ACHN (cell line): Measurements from ENCODE around the gene RAB4B.
"Not testable (repeated sequence)": the region's sequence is repeated elsewhere in the genome, so short reads cannot be mapped to it uniquely, and the experiment has no call there.

Experiments
- DNase-seq: peaks from one replicate; pipeline ENCODE4 v3.0.0-alpha.2; 2015
- in situ Hi-C: cut with HindIII; loops from 2 replicates; pipeline ENCODE4 v1.10.0; 2017; ENCODE audit warnings: low sequenced_read_pairs, low pct_ligation_motif_present, low pct_unique_long_range_greater_than_20kb

The RAB4B gene

DNA sequence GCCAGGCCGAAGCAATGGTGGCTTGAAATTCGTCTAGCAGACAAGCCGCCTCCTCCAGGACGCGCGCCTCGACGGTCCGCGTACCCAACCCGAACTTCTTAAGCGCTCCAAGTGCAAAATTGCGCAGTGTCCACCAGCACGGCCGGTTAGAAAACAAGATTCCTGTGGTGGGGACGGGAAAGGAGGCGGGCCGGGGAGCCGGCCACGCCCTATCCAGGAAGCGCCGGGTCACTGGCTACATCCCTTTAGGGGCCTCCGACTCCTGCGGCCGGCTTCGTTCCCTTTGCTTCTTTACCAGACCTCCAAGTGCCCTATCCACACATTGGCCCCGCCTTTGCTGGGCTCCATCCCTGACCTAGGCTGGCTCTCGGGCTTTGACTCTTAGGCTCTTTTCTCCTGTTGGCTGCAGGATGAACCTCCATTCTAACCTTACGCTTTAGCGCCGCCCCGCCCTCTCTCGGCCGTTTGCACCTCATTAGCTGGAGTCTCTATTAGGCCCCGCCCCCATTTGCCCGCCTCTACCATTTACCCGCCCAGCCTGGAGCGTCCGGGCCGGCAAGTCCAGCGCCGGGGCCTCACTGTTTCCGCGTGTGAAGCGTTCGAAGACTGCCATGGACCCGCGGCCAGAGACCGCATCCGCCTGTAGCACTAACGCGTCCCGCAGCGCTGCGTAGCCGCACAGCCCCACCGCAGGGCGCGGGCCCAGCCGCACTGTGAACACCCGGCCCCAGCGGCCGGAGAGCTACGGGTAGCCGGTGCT lies 32.8 kb downstream of the RAB4B start:
- in situ Hi-C loops, DNase-seq: not testable (repeated sequence)

DNA sequence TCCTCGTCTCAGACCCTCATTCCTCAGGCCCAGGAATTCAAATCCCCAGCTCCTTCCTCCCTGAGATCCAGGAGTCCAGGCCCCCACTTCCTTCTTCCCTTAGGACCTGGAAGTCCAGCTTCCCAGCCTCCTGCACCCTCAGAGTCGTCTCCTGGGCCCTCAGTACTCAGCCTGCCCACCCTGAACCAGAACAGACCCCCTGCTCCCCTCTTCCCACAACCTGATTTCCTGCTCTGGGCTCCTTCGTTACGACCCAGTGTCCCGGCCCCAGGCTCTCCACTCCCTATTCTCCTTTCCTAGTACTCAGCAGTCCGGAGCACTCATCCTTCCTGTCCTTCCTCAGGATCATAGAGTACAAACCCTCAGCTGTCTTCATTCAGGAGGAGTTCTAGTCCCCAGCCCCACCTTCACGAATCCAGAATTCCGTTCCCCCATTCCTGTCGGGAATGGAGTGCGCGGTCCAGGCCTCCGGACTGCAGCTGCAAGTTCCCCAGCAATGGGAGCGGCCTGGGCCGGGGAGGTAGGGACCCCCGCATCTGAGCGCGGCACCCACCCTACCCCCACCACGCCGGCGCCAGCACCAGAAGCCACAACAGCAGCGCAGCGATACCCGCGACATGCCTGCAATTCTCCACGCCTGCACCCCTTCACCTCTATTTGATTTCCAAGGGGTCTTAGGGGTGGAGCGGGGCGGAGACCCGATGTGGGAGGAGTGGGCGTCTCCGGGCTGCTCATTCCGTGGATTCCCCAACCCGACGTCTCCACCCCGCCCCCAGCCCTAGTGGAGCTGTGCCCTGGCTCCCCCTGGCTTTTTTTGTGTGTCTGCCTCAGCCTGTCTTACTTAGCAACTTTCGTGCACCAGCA lies 33.7 kb downstream of the RAB4B start:
- DNase-seq: no peak
- in situ Hi-C loops: no loop called here

DNA sequence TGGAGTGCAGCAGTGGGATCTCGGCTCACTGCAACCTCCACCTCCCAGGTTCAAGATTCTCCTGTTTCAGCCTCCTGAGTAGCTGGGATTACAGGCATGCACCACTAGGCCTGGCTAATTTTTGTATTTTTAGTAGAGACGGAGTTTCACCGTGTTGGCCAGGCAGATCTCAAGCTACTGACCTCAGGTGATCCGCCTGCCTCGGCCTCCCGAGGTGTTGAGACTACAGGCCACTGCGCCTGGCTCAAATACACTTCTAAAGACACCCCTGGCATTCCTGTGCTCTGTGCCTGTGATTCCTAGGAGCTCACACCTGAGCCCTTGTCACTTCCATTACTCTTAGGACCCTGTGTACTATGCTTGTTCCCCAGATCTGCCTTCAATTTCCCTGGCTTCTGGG lies 34.5 kb downstream of the RAB4B start:
- DNase-seq, in situ Hi-C loops: not testable (repeated sequence)

DNA sequence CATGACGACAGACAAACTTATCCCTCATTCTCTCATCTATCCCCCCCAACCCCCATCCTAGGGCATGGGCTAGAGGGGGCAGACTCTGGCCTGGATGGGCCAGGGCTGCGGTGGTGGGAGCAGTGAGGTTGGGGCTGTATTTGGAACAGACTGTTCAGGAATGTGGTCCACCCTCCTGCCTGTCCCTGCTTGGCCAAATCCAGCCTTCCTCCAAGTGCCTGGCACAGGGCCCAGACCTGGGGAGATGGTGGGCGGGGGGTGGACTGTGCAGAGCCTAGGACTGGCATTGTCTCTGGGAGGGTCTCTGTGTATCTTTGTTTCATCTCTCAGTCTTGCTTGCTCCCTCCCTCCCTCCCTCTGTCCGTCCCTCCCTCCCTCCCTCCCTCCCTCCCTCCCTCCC lies 35.1 kb downstream of the RAB4B start:
- no peak for DNase-seq
- in situ Hi-C loops: no loop called here

DNA sequence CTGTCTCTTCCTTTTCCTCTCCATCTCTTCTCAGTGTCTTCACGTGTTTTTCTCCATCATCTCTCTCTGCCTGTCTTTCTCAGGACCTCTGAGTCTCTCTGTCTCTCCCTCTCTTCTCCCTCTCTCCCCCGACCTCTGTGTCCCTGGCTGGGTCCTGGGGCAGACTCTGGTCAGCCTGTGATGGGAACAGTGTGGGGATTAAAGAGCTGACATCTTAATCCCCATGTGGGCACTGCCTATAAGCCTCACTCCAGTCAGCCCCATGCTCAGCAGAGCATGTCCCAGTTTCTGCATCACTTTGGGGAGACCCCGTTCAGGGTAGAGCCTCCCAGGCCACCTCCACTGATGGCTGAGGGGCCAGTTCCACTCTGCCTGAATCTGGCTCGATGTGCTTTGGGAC lies 37.2 kb downstream of the RAB4B start:
- in situ Hi-C loops: no loop called here
- no peak for DNase-seq

DNA sequence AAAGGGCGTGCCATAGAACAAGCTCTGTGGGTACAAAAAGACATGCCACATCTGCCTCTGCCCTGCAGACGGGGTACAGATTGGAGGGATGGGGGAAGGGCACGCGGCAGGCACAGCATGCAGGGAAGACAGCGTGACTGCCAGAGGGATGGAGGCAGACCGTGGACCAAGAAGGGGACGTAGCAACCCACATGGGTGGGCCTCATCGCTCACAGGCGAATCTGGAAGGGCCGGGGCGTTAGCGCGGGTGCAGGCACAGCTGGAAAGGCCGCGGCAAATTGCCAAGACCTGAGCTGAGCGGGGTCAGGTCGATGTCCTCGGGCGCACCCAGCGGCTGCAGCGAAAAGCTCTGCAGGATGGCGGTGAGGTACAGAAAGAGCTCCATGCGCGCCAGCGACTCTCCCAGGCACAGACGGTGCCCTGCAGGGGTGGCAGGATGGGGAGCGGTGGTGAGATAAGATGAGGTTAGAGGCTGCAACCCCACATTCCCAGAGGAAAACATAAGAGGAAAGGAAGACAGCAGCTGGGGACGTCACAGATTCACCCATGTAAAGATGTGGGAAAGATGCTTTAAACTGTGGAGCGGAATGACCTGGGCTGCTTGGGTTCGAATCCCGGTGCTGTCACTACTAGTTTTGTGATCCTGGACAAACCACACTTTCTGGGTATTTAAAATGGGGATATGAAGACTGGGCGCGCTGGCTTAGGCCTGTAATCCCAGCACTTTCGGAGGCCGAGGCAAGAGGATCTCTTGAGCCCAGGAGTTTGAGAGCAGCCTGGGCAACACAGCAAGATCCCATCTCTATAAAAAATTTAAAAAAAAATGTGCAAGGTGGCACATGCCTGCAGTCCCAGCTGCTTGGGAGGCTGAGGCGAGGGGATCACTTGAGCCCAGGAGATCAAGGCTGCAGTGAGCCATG lies 40.7 kb downstream of the RAB4B start:
- peak; percentile 44 for DNase-seq
- in situ Hi-C loops: not testable (repeated sequence)

DNA sequence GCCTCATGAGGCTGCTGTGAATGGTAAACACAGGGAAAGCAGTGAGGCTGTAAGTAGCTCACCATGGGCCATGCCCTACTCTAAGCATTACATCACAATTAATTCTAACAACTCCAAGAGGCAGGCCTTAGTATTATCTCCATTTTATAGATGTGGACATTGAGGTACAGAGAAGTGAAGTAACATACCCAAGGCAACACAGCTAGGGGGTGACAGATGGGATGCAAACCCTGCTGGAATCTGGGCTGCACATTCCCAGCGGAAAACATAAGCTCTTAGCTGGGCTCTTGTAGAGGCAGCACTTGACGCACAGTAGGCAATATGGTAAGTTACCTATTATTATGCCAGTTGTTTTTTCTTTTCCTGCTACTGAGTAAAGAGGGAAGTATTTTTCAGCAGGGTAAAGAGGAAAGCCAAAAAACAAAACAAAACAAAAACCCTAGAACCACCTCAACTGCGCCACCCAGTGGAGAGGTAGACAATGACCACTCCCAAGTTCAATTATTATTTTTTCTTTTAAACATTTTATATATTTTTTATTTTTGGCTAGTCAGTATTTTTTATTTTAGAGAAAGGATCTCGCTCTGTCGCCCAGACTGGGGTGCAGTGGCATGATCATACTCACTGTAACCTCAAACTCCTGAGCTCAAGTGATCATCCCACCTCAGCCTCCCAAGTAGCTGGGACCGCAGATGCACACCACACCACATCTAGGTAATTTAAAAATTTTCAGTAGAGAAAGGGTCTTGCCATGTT lies 41.6 kb downstream of the RAB4B start:
- in situ Hi-C loops: not testable (repeated sequence)
- DNase-seq: peak; percentile 11

DNA sequence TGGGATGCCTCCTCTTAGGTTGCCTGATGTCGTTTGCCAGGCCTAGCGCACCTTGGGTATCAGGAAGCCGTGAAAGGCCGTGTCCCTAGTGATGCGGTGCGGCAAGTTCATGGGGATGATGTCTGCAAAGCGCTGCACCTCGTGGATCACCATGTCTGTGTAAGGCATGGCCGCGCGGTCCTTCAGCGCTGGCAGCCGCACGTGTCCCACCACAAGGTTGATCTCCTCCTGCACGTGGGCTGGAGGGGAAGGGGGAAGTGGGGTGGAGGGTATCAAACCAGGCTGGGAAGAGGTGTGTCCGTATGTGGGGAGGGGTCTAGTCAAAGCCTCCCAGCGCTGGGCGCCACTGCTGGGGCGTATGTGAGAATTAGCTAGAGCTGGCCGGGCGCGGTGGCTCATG lies 44.1 kb downstream of the RAB4B start:
- DNase-seq: no peak
- in situ Hi-C loops: no loop called here

DNA sequence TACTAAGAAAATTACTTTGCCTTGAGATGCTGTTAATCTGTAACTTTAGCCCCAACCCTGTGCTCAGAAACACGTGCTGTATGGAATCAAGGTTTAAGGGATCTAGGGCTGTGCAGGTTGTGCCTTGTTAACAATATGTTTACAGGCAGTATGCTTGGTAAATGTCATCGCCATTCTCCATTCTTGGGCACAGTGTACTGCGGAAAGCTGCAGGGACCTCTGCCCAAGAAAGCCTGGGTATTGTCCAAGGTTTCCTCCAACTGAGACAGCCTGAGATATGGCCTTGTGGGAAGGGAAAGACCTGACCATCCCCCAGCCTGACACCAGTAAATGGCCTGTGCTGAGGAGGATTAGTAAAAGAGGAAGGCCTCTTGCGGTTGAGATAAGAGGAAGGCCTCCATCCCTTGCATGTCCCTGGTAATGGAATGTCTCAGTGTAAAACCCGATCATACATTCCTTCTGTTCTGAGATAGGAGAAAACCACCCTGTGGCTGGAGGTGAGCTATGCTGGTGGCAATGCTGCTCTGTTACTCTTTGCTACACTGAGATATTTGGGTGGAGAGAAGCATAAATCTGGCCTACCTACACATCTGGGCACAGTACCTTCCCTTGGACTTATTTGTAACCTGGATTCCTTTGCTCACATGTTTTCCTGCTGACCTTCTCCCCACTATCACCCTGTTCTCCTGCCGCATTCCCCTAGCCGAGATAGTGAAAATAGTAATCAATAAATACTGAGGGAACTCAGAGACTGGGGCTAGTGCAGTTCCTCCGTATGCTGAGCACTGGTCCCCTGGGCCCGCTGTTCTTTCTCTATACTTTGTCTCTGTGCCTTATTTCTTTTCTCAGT lies 44.9 kb downstream of the RAB4B start:
- DNase-seq, in situ Hi-C loops: not testable (repeated sequence)

DNA sequence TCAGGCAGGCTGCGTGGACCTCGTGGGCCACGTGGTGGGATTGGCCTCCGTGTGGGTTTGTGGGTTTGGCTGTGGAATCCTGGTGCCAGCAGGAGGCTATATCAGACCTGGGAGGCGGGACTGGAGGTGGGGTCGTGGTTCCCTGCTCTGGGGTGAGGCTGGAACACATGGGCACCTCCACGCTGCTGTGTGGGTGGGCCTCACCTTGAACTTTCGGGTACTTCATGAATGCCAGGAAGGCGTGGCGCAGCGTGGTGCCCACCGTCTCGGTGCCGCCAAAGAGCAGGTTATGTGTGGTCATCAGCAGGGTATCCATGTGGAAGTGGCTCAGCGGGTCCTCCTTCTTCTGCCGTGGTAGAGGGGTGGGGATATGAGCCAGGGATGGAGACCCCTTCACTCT lies 46.9 kb downstream of the RAB4B start:
- in situ Hi-C loops: not testable (repeated sequence)

DNA sequence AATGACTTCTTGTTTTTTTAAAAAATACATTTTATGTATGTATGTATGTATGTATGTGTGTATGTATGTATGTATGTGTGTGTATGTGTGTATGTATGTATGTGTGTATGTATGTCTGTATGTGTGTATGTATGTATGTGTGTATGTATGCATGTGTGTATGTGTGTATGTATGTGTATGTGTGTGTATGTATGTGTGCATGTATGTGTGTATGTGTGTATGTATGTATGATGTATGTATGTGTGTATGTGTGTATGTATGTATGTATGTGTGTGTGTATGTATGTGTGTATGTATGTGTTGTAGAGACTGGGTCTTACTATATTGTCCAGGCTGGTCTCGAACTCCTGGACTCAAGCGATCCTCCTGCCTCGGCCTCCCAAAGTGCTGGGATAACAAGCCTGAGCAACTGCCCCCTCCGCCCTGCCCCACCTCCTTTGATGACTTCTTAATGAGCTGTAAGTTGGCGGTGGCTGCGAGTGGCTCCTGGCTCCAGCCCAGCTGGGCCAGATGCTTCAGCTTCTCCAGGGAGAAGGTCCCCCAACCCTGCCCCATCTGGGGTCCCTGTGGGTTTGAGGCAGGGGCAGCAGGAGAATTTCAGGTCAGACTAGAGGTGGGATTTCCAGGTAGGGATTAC lies 47.5 kb downstream of the RAB4B start:
- in situ Hi-C loops, DNase-seq: not testable (repeated sequence)

More for the DNA sequence above, 46.9 kb downstream of the RAB4B start:
- not testable (repeated sequence) for DNase-seq

DNA sequence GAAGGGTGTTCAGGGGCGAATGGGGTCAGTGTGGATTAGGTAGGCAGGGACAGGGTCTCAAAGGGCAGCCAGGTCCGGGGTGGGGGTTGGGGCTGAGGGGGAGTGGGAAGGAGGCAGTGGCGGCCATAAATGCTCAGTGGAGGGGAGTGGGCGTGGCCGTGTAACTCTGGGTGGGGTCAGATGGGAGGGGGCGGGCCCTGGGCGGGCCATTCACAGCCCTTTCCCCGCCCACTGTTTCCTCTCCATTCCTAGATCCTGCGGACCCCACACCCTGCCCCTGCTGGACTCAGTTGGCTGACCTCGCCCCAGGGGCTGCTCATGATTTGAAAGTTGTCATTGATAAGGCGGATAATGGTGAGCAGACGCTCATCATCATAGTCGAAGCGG lies 48.3 kb downstream of the RAB4B start:
- DNase-seq, in situ Hi-C loops: not testable (repeated sequence)

DNA sequence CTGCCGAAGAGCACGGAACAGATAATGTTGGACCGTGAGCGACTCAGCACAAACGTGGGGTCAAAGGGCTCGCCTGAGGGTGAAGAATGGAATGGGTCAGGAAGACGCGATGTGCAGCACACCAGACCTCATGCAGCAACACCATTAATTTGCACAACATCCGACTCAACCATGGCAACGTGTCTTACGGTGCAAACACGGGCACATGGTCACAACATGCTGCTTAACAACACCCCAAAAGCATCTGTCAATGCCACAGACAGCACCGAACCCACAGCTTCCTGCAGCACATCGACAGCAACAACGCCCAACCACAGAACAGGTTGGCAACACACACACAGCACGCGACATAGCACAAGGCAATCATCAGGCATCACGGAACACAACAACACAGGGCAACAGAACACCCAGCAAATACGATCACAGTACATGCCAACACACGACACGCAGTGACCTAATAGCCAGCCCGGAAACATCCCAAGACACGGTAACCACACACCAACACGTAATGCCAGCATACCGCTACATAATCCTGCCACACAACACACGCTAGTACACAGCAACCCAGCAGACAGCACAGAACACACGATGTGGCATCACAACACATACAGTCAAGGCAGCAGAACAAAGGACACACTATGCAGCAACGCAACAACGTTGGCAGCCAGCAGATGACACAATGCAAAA lies 48.8 kb downstream of the RAB4B start:
- not testable (repeated sequence) for DNase-seq

DNA sequence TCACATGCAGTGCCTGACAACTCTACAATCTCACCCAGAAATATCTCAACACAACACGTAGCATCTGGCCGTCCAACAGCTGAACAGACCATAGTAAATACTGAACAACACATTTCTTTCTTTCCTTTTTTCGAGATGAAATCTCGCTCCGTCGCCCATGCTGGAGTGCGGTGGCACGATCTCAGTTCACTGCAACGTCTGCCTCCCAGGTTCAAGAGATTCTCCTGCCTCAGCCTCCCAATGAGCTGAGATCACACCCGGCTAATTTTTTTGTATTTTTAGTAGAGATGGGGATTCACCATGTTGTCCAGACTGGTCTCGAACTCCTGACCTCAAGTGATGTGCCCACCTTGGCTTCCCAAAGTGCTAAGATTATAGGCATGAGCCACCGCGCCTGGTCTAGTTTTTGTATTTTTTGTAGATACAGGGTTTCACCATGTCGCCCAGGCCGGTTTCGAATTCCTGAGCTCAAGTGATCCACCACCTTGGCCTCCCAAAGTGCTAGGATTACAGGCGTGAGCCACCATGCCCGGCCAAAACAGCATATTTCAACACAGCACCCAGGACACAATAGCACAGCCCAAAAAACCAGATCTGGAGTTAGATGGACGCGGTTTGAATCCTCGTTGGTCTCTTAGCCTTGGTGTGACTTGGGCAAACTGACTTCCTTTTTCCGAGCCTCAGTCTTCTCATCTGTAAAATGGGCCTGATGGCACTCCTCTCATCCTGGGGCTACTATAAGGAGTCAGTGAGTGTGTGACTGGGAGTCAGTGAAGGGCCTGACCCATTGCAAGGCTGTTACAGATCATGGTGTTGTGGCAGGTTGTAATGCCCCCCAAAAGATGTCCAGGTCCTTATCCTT lies 49.6 kb downstream of the RAB4B start:
- in situ Hi-C loops: no loop called here

More for the DNA sequence above, 48.8 kb downstream of the RAB4B start:
- in situ Hi-C loops: not testable (repeated sequence)

DNA sequence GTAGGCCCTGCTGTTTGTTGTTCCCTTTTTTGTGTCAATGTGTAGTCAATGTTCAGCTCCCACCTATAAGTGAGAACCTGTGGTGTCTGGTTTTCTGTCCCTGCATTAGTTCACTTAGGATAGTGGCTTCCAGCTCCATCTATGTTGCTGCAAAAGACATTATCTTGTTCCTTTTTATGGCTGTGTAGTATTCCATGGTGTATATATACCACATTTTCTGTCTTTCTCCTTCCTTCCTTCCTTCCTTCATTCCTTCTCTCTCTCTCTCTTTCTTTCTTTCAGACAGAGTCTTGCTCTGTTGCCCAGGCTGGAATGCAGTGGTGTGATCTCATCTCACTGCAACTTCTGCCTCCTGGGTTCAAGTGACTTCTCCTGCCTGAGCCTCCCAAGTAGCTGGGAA lies 51.2 kb downstream of the RAB4B start:
- DNase-seq: no peak
- in situ Hi-C loops: no loop called here

More for the DNA sequence above, 49.6 kb downstream of the RAB4B start:
- no peak for DNase-seq
